ENCODE measurements around the gene SYTL2.

- TF ChIP-seq CTCF (IDR thresholded peaks at IDR 0.05; ENCODE audit: low read length) (no peak), EZH2 (IDR thresholded peaks at IDR 0.05; ENCODE audit: borderline replicate concordance, low read length) (no peak)
Observed at GRCh38 chr11:85746670-85747069, 64.3 kb downstream of the SYTL2 start.

Measured in OCI-LY1 (cell line).